Measurements from ENCODE around the gene KLHL7. TPM values are rescaled to one million over a fixed set of nuclear protein-coding genes. Genes with fewer than 3 reads are reported as not detected.

KLHL7 gene
- total and polyA plus RNA-seq, 2 donors (not counting 3 experiments of a cell fraction or from before 2014, with no cell fraction given), result 21.3 to 32.1 TPM

DNA sequence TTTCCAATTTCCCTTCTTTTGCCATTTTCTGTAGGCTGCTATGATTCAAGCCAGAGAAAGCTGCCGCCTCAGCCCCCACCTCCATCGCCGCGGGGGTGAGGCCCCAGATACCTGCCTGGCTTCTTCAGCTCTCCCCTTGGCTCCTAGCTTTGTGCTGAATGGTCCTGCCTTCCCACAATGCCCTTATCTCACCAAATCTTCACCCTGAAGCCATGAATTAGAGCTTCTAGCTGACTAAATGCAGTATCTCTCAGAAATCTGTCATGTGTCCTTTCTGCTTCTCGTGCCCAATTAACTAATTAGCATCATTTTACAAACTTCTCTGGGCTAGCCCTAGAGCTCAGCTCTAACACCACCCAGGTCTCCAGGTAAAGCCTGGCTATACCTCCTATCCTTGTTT, 108.8 kb downstream of the KLHL7 start:
- no peaks in the 10 kb centered on the region for H3K79me2 ChIP-seq (ENCODE audit: control insufficient read depth, insufficient read depth, low read length)
- intact Hi-C loops (cut with micrococcal nuclease), result no loop called here
- no peaks in the 10 kb centered on the region for H4K20me1 ChIP-seq (replicated peaks; ENCODE audit: control insufficient read depth, extremely low read depth, insufficient read depth, low read length)
- ChIA-PET POLR2A (no interaction called here), CTCF (interaction anchor here (1.0 to 1.6 kb wide), 5 partner anchors 9 to 128 kb away, joined by 3 to 9 read pairs (median 6); no protein-coding TSS in a partner anchor)
- no peak overlapping the region for H3K9ac ChIP-seq (replicated peaks; ENCODE audit: extremely low read depth, insufficient read depth, low read length)
- DNase-seq (ENCODE audit: low read depth, low spot score) (no peak), FAIRE-seq (no peak)
- dilution Hi-C loops (cut with MboI; ENCODE audit: extremely low pct_ligation_motif_present, low sequenced_read_pairs), result no loop called here
- no peaks in the 10 kb centered on the region for H3K36me3 ChIP-seq (ENCODE audit: control insufficient read depth in 2 of 2, extremely low read depth in 1 of 2, insufficient read depth in 2 of 2, low read length in 2 of 2)
- BruUV-seq (replicated peaks), result no TSS peak
- no peaks in the 10 kb centered on the region for H3K9me1 ChIP-seq (replicated peaks; ENCODE audit: control insufficient read depth, extremely low read depth, insufficient read depth, low read length)
- H3K27ac ChIP-seq (ENCODE audit: insufficient read depth, low read depth, low read length), result no peak overlapping the region
- no peak overlapping the region for H3K4me3 ChIP-seq (replicated peaks in 1 of 3; ENCODE audit: insufficient read depth in 1 of 3, low read depth in 1 of 3, low read length in 3 of 3)
- H3K4me2 ChIP-seq (ENCODE audit: insufficient read depth, low read length), result no peak overlapping the region
- H3K9me3 ChIP-seq (replicated peaks; ENCODE audit: control insufficient read depth, insufficient read depth, low read length), result no peaks in the 10 kb centered on the region
- H2AFZ ChIP-seq (ENCODE audit: low read depth, low read length), result no peak overlapping the region
- peaks cover 5 to 7% of the 10 kb centered on the region in 2 experiments for H3K27me3 ChIP-seq (ENCODE audit: control insufficient read depth in 2 of 2, insufficient read depth in 2 of 2, low read length in 2 of 2)
- no peak for TF ChIP-seq EZH2 (IDR thresholded peaks at IDR 0.05; ENCODE audit: borderline replicate concordance, low read depth, low read length, severe bottlenecking)
- TF ChIP-seq POLR2A (IDR thresholded peaks at IDR 0.05; ENCODE audit: low read depth, low read length), result no peak
- no peak for TF ChIP-seq MYC (IDR thresholded peaks at IDR 0.05; ENCODE audit: low read depth, low read length)
- no peak for TF ChIP-seq GATA2 (IDR thresholded peaks at IDR 0.05; ENCODE audit: insufficient read depth, insufficient read length, low read depth, low read length)
- TF ChIP-seq FOS (IDR thresholded peaks at IDR 0.05; ENCODE audit: borderline replicate concordance, insufficient read depth, low read length), result no peak
- H3K4me1 ChIP-seq (ENCODE audit: control insufficient read depth, extremely low read depth, insufficient read depth, low read length), result no peaks in the 10 kb centered on the region

DNA sequence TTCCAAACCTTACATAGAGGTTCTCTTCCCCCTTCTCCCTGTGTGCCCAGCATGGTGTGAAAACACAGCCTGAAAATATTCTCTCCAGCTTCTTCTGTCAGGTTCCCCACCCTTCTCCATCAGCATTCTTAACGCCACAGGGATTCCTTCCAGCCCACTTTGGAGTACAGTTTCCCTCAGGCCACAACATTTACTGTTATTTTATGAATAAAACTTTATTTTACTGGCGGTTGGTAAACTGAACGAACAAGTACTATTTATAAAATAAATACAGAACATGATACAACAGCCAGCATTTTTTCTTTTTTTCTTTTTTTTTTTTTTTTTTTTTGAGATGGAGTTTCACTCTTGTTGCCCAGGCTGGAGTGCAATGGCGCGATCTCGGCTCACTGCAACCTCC, 109.4 kb downstream of the KLHL7 start:
- no peak overlapping the region for H3K9ac ChIP-seq (replicated peaks; ENCODE audit: extremely low read depth, insufficient read depth, low read length)
- peaks cover 5 to 7% of the 10 kb centered on the region in 2 experiments for H3K27me3 ChIP-seq (ENCODE audit: control insufficient read depth in 2 of 2, insufficient read depth in 2 of 2, low read length in 2 of 2)
- POLR2A ChIA-PET, result no interaction called here
- no peak for TF ChIP-seq JUN (IDR thresholded peaks at IDR 0.05; ENCODE audit: borderline replicate concordance, insufficient read depth, insufficient read length, low read depth)
- no peak for TF ChIP-seq POLR2A (IDR thresholded peaks at IDR 0.05; ENCODE audit: low read depth, low read length)
- no peak overlapping the region for H2AFZ ChIP-seq (ENCODE audit: low read depth, low read length)
- H4K20me1 ChIP-seq (replicated peaks; ENCODE audit: control insufficient read depth, extremely low read depth, insufficient read depth, low read length), result no peaks in the 10 kb centered on the region
- H3K4me3 ChIP-seq (replicated peaks in 1 of 3; ENCODE audit: insufficient read depth in 1 of 3, low read depth in 1 of 3, low read length in 3 of 3), result no peak overlapping the region
- H3K36me3 ChIP-seq (ENCODE audit: control insufficient read depth in 2 of 2, extremely low read depth in 1 of 2, insufficient read depth in 2 of 2, low read length in 2 of 2), result no peaks in the 10 kb centered on the region
- H3K27ac ChIP-seq (ENCODE audit: insufficient read depth, low read depth, low read length), result no peak overlapping the region
- dilution Hi-C loops (cut with MboI; ENCODE audit: extremely low pct_ligation_motif_present, low sequenced_read_pairs) (no loop called here), intact Hi-C loops (cut with micrococcal nuclease) (no loop called here)
- no TSS peak for BruUV-seq (replicated peaks)
- CTCF ChIA-PET, result interaction anchor here (1.0 to 1.6 kb wide), 6 partner anchors 9 to 129 kb away, joined by 3 to 9 read pairs (median 4); no protein-coding TSS in a partner anchor
- no peaks in the 10 kb centered on the region for H3K9me3 ChIP-seq (replicated peaks; ENCODE audit: control insufficient read depth, insufficient read depth, low read length)
- H3K4me2 ChIP-seq (ENCODE audit: insufficient read depth, low read length), result no peak overlapping the region
- H3K9me1 ChIP-seq (replicated peaks; ENCODE audit: control insufficient read depth, extremely low read depth, insufficient read depth, low read length), result no peaks in the 10 kb centered on the region
- H3K4me1 ChIP-seq (ENCODE audit: control insufficient read depth, extremely low read depth, insufficient read depth, low read length), result no peaks in the 10 kb centered on the region
- no peak for FAIRE-seq
- H3K79me2 ChIP-seq (ENCODE audit: control insufficient read depth, insufficient read depth, low read length), result no peaks in the 10 kb centered on the region
- DNase-seq (ENCODE audit: low read depth, low spot score), result no peak
